HCT116 (cell line): ENCODE data around the gene LAMA1. TPM values are rescaled to one million over a fixed set of nuclear protein-coding genes. Genes with fewer than 3 reads are reported as not detected.

Source experiments
- ATAC-seq: fragments of 200-7000 bp; cut with Tn5 transposase; 2 replicates; pipeline ENCODE4 v1.9.1; 2020; ENCODE audit warnings: mild to moderate bottlenecking, moderate library complexity
- Bru-seq: library from RNA; stranded (reverse); fragments of 400-500 nt; gene quantifications from one replicate; lab custom pipeline; 2021; lab: Mats Ljungman, UMichigan
- BruChase-seq, 2 experiments: library from RNA; stranded (reverse); fragments of 400-500 nt; gene quantifications; one replicate each; lab custom pipeline; 2021; lab: Mats Ljungman, UMichigan
- BruUV-seq: library from RNA; stranded (reverse); fragments of 400-500 nt; replicated peaks from 2 replicates; lab custom pipeline; 2021; lab: Mats Ljungman, UMichigan
- CTCF ChIA-PET: fragments of 300-600 bp; sonication (Branson Sonifier 250); formaldehyde crosslinking; loops from one replicate; lab custom pipeline; 2021; ENCODE audit warnings: antibody characterized with exemption; lab: Charles Lee
- POLR2A ChIA-PET: fragments of 300-600, 350-600 bp; sonication (Branson Sonifier 250); formaldehyde crosslinking; loops from one replicate; lab custom pipeline; 2021; ENCODE audit warnings: antibody characterized with exemption; lab: Charles Lee
- RAD21 ChIA-PET, 2 experiments: fragments of 300-600 bp; sonication (Branson Sonifier 250); formaldehyde crosslinking; loops; one replicate each; lab custom pipeline; 2023; ENCODE audit warnings: low total read pairs in 2 of 2; ENCODE audit not compliant: uncharacterized antibody in 2 of 2, unreplicated experiment in 2 of 2, low non-redundant PET in 1 of 2; lab: Charles Lee
- DNase-seq: peaks from one replicate; pipeline ENCODE4 v3.0.0-alpha.2; 2010; ENCODE audit warnings: low read depth, low spot score
- H2AFZ ChIP-seq: fragments of 200-600 bp; shearing (Covaris generic), sonication (generic); 2 replicates; pipeline ENCODE4 v1.6.1; 2017; ENCODE audit warnings: low read depth, mixed run types, mixed read lengths, antibody characterized with exemption, low read length; ENCODE audit not compliant: poor library complexity, severe bottlenecking
- H3K27ac ChIP-seq: 2 replicates; pipeline ENCODE4 v1.5.1; 2012; ENCODE audit warnings: low read depth, low read length
- H3K27me3 ChIP-seq: fragments of 200-600 bp; sonication (generic); 2 replicates; pipeline ENCODE4 v1.6.1; 2016; ENCODE audit warnings: mixed run types, low read length, mixed read lengths; ENCODE audit not compliant: insufficient read depth
- H3K36me3 ChIP-seq, 2 experiments: fragments of 200-500 bp in 1 of 2; fragments of 200-600 bp in 1 of 2; sonication (Bioruptor generic) in 1 of 2; sonication (generic) in 1 of 2; 2 replicates each; pipeline versions ENCODE4 v1.5.1 to v1.6.1; 2014 to 2016; ENCODE audit warnings: low read length in 2 of 2, inconsistent platforms in 1 of 2, mixed read lengths in 1 of 2, mixed run types in 1 of 2; ENCODE audit not compliant: insufficient read depth in 2 of 2, control insufficient read depth in 1 of 2
- H3K4me1 ChIP-seq, 2 experiments: fragments of 200-600 bp in 1 of 2; sonication (generic) in 1 of 2; 2 replicates each; pipeline versions ENCODE4 v1.5.1 to v1.6.1; 2012 to 2017; ENCODE audit warnings: low read length in 2 of 2, inconsistent platforms in 1 of 2, mild to moderate bottlenecking in 1 of 2, mixed read lengths in 1 of 2, mixed run types in 1 of 2, moderate library complexity in 1 of 2; ENCODE audit not compliant: insufficient read depth in 2 of 2, control insufficient read depth in 1 of 2
- H3K4me2 ChIP-seq: fragments of 200-600 bp; sonication (generic); 2 replicates; pipeline ENCODE4 v1.6.1; 2017; ENCODE audit warnings: mixed run types, low read length, mixed read lengths
- H3K4me3 ChIP-seq, 2 experiments: fragments of 200-600 bp in 1 of 2; sonication (generic) in 1 of 2; replicated peaks in 1 of 2; 2 replicates each; pipeline ENCODE4 v1.5.1; 2011 to 2016; ENCODE audit warnings: low read length in 2 of 2, control low read depth in 1 of 2, low read depth in 1 of 2, mild to moderate bottlenecking in 1 of 2, mixed read lengths in 1 of 2, mixed run types in 1 of 2
- H3K79me2 ChIP-seq: fragments of 200-600 bp; sonication (generic); 2 replicates; pipeline ENCODE4 v1.6.1; 2017; ENCODE audit warnings: mild to moderate bottlenecking, mixed run types, low read length, moderate library complexity, mixed read lengths; ENCODE audit not compliant: insufficient read depth
- H3K9ac ChIP-seq: fragments of 200-600 bp; sonication (generic); 2 replicates; pipeline ENCODE4 v1.6.1; 2016; ENCODE audit warnings: low read length, mixed read lengths
- H3K9me2 ChIP-seq: fragments of 200-600 bp; sonication (generic), shearing (Covaris generic); 2 replicates; pipeline ENCODE4 v1.6.1; 2017; ENCODE audit warnings: mixed run types, mild to moderate bottlenecking, moderate library complexity; ENCODE audit not compliant: insufficient read depth
- H3K9me3 ChIP-seq, 2 experiments: fragments of 200-500 bp in 1 of 2; fragments of 200-600 bp in 1 of 2; sonication (Bioruptor generic) in 1 of 2; sonication (generic) in 1 of 2; 2 replicates each; pipeline ENCODE4 v1.6.1; 2014 to 2017; ENCODE audit warnings: low read length in 2 of 2, mixed read lengths in 2 of 2, inconsistent platforms in 1 of 2, low read depth in 1 of 2, mild to moderate bottlenecking in 1 of 2, mixed run types in 1 of 2, moderate library complexity in 1 of 2; ENCODE audit not compliant: control insufficient read depth in 1 of 2, insufficient read depth in 1 of 2
- H4K20me1 ChIP-seq: fragments of 200-600 bp; sonication (generic), shearing (Covaris generic); 2 replicates; pipeline ENCODE4 v1.6.1; 2017; ENCODE audit warnings: mixed run types, mild to moderate bottlenecking, moderate library complexity; ENCODE audit not compliant: insufficient read depth
- CBX3 ChIP-seq: IDR thresholded peaks from 2 replicates; pipeline ENCODE4 v1.6.1; 2012; ENCODE audit warnings: low read depth
- CEBPB ChIP-seq: IDR thresholded peaks from 2 replicates; pipeline ENCODE4 v1.6.1; 2012; ENCODE audit warnings: low read depth
- EGR1 ChIP-seq: IDR thresholded peaks from 2 replicates; pipeline ENCODE4 v1.6.1; 2012; ENCODE audit warnings: low read depth
- ELF1 ChIP-seq: IDR thresholded peaks from 2 replicates; pipeline ENCODE4 v1.6.1; 2012; ENCODE audit warnings: low read depth, borderline replicate concordance
- EZH2 ChIP-seq: fragments of 200-600 bp; sonication (generic); IDR thresholded peaks from 2 replicates; pipeline ENCODE4 v1.6.1; 2017; ENCODE audit warnings: antibody characterized with exemption, mixed run types
- EZH2phosphoT487 ChIP-seq: fragments of 200-600 bp; IDR thresholded peaks from 2 replicates; pipeline ENCODE4 v1.6.1; 2018; ENCODE audit warnings: antibody characterized with exemption, borderline replicate concordance
- FOSL1 ChIP-seq: IDR thresholded peaks from 2 replicates; pipeline ENCODE4 v1.6.1; 2012; ENCODE audit warnings: low read depth
- JUND ChIP-seq: IDR thresholded peaks from 2 replicates; pipeline ENCODE4 v1.6.1; 2012
- POLR2A ChIP-seq: IDR thresholded peaks from 2 replicates; pipeline ENCODE4 v1.7.0; 2011; ENCODE audit warnings: borderline replicate concordance; ENCODE audit not compliant: insufficient read depth, insufficient read length; ENCODE audit errors: extremely low read depth
- POLR2AphosphoS5 ChIP-seq: IDR thresholded peaks from 2 replicates; pipeline ENCODE4 v1.6.1; 2011; ENCODE audit warnings: mild to moderate bottlenecking, low read depth, low read length, moderate library complexity
- RAD21 ChIP-seq: IDR thresholded peaks from 2 replicates; pipeline ENCODE4 v1.6.1; 2012; ENCODE audit warnings: low read depth, mild to moderate bottlenecking
- SIN3A ChIP-seq: IDR thresholded peaks from 2 replicates; pipeline ENCODE4 v1.6.1; 2012; ENCODE audit warnings: low read depth
- SP1 ChIP-seq: IDR thresholded peaks from 2 replicates; pipeline ENCODE4 v1.6.1; 2012; ENCODE audit warnings: low read depth
- SRF ChIP-seq: IDR thresholded peaks from 2 replicates; pipeline ENCODE4 v1.6.1; 2012; ENCODE audit warnings: low read depth
- TCF7L2 ChIP-seq: IDR thresholded peaks from 2 replicates; pipeline ENCODE4 v1.7.0; 2011; ENCODE audit warnings: borderline replicate concordance, inconsistent platforms; ENCODE audit not compliant: insufficient read depth, insufficient read length; ENCODE audit errors: extremely low read depth
- ZFX ChIP-seq: fragments of 450-650 bp; IDR thresholded peaks from 2 replicates; pipeline ENCODE4 v1.6.1; 2017
- intact Hi-C: fragments of 100-400 bp; cut with micrococcal nuclease; formaldehyde crosslinking; loops from 2 replicates; pipeline ENCODE4 v1.10.0; 2022
- long read RNA-seq: library from polyadenylated mRNA; unstranded; transcript quantifications from one replicate; pipeline ENCODE4 v2.0.0, GENCODE V29; 2021; ENCODE audit not compliant: unreplicated experiment
- polyA plus RNA-seq: library from polyadenylated mRNA; unstranded; fragments of >200 nt; gene quantifications from 2 replicates; pipeline ENCODE4 v1.2.1, GENCODE V29; 2012; ENCODE audit warnings: missing spikeins
- total RNA-seq: library from RNA; stranded (reverse); gene quantifications from one replicate; pipeline ENCODE4 v1.2.1, GENCODE V29; 2021; ENCODE audit not compliant: unreplicated experiment
- TF ChIP-seq, protein P1 (sequence below): IDR thresholded peaks from 2 replicates; pipeline ENCODE4 v1.6.1; 2011; ENCODE audit warnings: mild to moderate bottlenecking, low read length, moderate library complexity; ENCODE audit not compliant: insufficient replicate concordance; ENCODE audit errors: extremely low read depth
- TF ChIP-seq, protein P2 (sequence below): IDR thresholded peaks from 2 replicates; pipeline ENCODE4 v1.6.1; 2012

The LAMA1 gene, protein sequence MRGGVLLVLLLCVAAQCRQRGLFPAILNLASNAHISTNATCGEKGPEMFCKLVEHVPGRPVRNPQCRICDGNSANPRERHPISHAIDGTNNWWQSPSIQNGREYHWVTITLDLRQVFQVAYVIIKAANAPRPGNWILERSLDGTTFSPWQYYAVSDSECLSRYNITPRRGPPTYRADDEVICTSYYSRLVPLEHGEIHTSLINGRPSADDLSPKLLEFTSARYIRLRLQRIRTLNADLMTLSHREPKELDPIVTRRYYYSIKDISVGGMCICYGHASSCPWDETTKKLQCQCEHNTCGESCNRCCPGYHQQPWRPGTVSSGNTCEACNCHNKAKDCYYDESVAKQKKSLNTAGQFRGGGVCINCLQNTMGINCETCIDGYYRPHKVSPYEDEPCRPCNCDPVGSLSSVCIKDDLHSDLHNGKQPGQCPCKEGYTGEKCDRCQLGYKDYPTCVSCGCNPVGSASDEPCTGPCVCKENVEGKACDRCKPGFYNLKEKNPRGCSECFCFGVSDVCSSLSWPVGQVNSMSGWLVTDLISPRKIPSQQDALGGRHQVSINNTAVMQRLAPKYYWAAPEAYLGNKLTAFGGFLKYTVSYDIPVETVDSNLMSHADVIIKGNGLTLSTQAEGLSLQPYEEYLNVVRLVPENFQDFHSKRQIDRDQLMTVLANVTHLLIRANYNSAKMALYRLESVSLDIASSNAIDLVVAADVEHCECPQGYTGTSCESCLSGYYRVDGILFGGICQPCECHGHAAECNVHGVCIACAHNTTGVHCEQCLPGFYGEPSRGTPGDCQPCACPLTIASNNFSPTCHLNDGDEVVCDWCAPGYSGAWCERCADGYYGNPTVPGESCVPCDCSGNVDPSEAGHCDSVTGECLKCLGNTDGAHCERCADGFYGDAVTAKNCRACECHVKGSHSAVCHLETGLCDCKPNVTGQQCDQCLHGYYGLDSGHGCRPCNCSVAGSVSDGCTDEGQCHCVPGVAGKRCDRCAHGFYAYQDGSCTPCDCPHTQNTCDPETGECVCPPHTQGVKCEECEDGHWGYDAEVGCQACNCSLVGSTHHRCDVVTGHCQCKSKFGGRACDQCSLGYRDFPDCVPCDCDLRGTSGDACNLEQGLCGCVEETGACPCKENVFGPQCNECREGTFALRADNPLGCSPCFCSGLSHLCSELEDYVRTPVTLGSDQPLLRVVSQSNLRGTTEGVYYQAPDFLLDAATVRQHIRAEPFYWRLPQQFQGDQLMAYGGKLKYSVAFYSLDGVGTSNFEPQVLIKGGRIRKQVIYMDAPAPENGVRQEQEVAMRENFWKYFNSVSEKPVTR (N-terminal part only)
- total RNA-seq: 0.05 TPM
- not detected in 2 replicates for polyA plus RNA-seq
- Bru-seq, nascent RNA: not detected
- BruChase-seq, experiment 1, labeled RNA remaining after a 6-hour chase: not detected
- BruChase-seq, experiment 2, labeled RNA remaining after a 2-hour chase: percentile 1 among the genes with signal in this experiment
- long read RNA-seq: 0 reads

DNA sequence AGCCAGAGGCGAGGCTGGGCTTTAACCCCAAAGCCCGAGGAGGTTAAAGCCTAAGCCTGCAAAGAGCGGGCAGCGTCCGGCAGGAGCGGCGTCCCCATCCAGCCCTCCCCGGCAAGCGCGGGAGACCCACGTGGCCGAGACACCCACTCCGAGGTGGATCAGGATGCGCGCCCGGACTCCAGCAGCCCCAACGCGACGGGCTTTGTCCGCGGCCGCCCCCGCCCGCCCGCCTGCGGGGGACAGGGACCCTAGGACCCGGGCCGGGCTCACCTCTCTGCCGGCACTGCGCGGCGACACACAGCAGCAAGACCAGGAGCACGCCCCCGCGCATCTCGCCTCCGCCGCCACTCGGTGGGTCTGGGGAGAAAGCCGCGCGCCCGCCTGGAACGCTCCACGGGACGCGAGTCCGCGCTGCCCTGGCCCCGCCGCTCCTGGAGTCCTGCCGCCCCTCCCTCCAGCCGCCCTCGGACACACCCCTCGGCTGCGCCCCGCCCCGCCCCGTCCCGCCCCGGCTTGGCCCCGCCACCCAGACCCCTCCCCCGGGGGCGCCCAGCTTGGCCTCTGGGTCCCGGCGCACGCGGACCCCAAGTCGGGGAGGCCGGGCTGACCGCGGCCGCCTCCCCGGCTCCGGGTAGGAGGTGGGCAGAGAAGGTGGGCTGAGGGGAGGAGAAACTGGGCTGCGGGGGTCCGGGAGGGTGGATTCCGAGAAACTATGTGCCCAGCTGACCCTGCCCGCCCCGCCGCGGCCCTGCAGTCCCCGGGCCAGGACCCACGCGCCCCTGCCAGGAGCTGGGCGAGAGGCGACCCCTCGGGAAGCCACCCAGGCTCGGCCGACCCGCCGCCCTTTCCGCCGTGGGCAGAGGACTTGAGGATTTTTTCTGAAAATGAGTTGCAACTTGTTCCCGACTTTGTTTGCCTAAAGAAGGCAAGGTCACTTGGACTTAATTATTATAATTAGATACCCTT is at the start of gene LAMA1:
TSS of gene LAMA1 (minus strand) at position 408 of the 966 bp plus-strand sequence. CDS start at position 331, 77 bp downstream.
- Histone ChIP-seq H3K4me3 (no peak within 1 kb of the TSS), H3K9ac (no peak within 1 kb of the TSS), H3K4me1 (no peaks in the 10 kb centered on the region), H3K79me2 (no peaks in the 10 kb centered on the region), H3K27me3 (no peaks in the 10 kb centered on the region), H3K36me3 (no peaks in the 10 kb centered on the region), H3K4me2 (no peak within 1 kb of the TSS), H3K9me3 (peaks cover 0 to 9% of the 10 kb centered on the region in 2 experiments; a peak in 2 of 4 replicates), H3K27ac (no peak within 1 kb of the TSS), H3K9me2 (no peaks in the 10 kb centered on the region), H2AFZ (no peak within 1 kb of the TSS), H4K20me1 (no peaks in the 10 kb centered on the region)
- BruUV-seq: no TSS peak
- ATAC-seq (no peak), DNase-seq (no peak)
- TF ChIP-seq SIN3A (no peak), FOSL1 (no peak), ZFX (no peak), SRF (no peak), TCF7L2 (no peak), POLR2AphosphoS5 (no peak), JUND (no peak), POLR2A (no peak), EZH2phosphoT487 (no peak), CBX3 (no peak), CEBPB (no peak), SP1 (no peak), EZH2 (no peak), RAD21 (no peak), EGR1 (no peak), ELF1 (no peak)
- TF ChIP-seq, protein P1, sequence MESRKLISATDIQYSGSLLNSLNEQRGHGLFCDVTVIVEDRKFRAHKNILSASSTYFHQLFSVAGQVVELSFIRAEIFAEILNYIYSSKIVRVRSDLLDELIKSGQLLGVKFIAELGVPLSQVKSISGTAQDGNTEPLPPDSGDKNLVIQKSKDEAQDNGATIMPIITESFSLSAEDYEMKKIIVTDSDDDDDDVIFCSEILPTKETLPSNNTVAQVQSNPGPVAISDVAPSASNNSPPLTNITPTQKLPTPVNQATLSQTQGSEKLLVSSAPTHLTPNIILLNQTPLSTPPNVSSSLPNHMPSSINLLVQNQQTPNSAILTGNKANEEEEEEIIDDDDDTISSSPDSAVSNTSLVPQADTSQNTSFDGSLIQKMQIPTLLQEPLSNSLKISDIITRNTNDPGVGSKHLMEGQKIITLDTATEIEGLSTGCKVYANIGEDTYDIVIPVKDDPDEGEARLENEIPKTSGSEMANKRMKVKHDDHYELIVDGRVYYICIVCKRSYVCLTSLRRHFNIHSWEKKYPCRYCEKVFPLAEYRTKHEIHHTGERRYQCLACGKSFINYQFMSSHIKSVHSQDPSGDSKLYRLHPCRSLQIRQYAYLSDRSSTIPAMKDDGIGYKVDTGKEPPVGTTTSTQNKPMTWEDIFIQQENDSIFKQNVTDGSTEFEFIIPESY: no peak
- TF ChIP-seq, protein P2, sequence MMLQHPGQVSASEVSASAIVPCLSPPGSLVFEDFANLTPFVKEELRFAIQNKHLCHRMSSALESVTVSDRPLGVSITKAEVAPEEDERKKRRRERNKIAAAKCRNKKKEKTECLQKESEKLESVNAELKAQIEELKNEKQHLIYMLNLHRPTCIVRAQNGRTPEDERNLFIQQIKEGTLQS: no peak
- ChIA-PET RAD21 (no interaction called here), CTCF (no interaction called here), POLR2A (no interaction called here)
- intact Hi-C loops: no loop called here
